Right lobe of liver (tissue), 4 donors: ENCODE results near the gene RGS6.

Experiments used
- CTCF ChIP-seq, 4 donors: fragments of 200-600 bp in 3 of 4; fragments of 450-650 bp in 1 of 4; IDR thresholded peaks; one replicate each; pipeline versions ENCODE4 v1.5.1 to v1.8.0; 2016 to 2022; ENCODE audit warnings: antibody characterized with exemption in 4 of 4, mild to moderate bottlenecking in 2 of 4
- POLR2A ChIP-seq: fragments of 450-650 bp; IDR thresholded peaks from one replicate; pipeline ENCODE4 v1.6.1; 2017; ENCODE audit warnings: antibody characterized with exemption, mild to moderate bottlenecking
- donor health status: DM: no; HTN: no; CAD: no.
- donor health status: DM: no; HTN: no; CAD: no.
- donor health status: DM: no; HTN: yes; CAD: no.

- TF ChIP-seq CTCF (IDR thresholded peaks at IDR 0.05) (no peak), POLR2A (no peak)
Measured at GRCh38 chr14:72236629-72237028, 304.4 kb downstream of the RGS6 start.
